Keratinocyte (primary cell): ENCODE results near the gene ATF6. TPM values are rescaled to one million over a fixed set of nuclear protein-coding genes. Genes with fewer than 3 reads are reported as not detected.

Source experiments
- DNase-seq: peaks from one replicate; pipeline ENCODE4 v3.0.0-alpha.2; 2011; ENCODE audit warnings: low read depth, missing footprints, low spot score
- FAIRE-seq: peaks from 2 replicates; lab custom pipeline; 2011; peaks lifted over from hg19 to GRCh38; lab: Jason Lieb, UNC
- H2AFZ ChIP-seq: 2 replicates; pipeline ENCODE4 v1.6.0; 2012; ENCODE audit warnings: low read length, control low read depth, inconsistent platforms; ENCODE audit not compliant: control insufficient read depth
- H3K27ac ChIP-seq: 2 replicates; pipeline ENCODE4 v1.5.1; 2011; ENCODE audit warnings: low read length; ENCODE audit not compliant: control insufficient read depth, insufficient read depth
- H3K27me3 ChIP-seq: 3 replicates; pipeline ENCODE4 v1.6.0; 2011; ENCODE audit warnings: low read length; ENCODE audit not compliant: control insufficient read depth, insufficient read depth; ENCODE audit errors: extremely low read depth
- H3K36me3 ChIP-seq, 2 experiments: 2 replicates in 1 of 2; 3 replicates in 1 of 2; pipeline ENCODE4 v1.5.1; 2011; ENCODE audit warnings: low read length in 2 of 2, mild to moderate bottlenecking in 1 of 2; ENCODE audit not compliant: control insufficient read depth in 2 of 2, insufficient read depth in 2 of 2; ENCODE audit errors: extremely low read depth in 1 of 2
- H3K4me1 ChIP-seq: 3 replicates; pipeline ENCODE4 v1.5.1; 2011; ENCODE audit warnings: low read length; ENCODE audit not compliant: control insufficient read depth, insufficient read depth; ENCODE audit errors: extremely low read depth
- H3K4me2 ChIP-seq: 3 replicates; pipeline ENCODE4 v1.6.0; 2011; ENCODE audit warnings: low read depth, low read length; ENCODE audit not compliant: control insufficient read depth, insufficient read depth; ENCODE audit errors: extremely low read depth
- H3K4me3 ChIP-seq, 3 experiments: fragments of 200-600 bp in 1 of 3; sonication (generic) in 1 of 3; 2 replicates in 2 of 3; 3 replicates in 1 of 3; pipeline ENCODE4 v1.5.1; 2011 to 2016; ENCODE audit warnings: low read length in 3 of 3, mild to moderate bottlenecking in 3 of 3, control low read depth in 2 of 3, inconsistent platforms in 1 of 3, low read depth in 1 of 3, mixed read lengths in 1 of 3, mixed run types in 1 of 3, moderate library complexity in 1 of 3; ENCODE audit not compliant: control insufficient read depth in 2 of 3, insufficient read depth in 2 of 3; ENCODE audit errors: extremely low read depth in 1 of 3
- H3K79me2 ChIP-seq: 2 replicates; pipeline ENCODE4 v1.6.0; 2012; ENCODE audit warnings: low read length; ENCODE audit not compliant: control insufficient read depth, insufficient read depth
- H3K9ac ChIP-seq: 3 replicates; pipeline ENCODE4 v1.6.0; 2011; ENCODE audit warnings: low read length; ENCODE audit not compliant: control insufficient read depth, insufficient read depth; ENCODE audit errors: extremely low read depth
- H3K9me1 ChIP-seq: 3 replicates; pipeline ENCODE4 v1.6.0; 2011; ENCODE audit warnings: low read length; ENCODE audit not compliant: control insufficient read depth, insufficient read depth; ENCODE audit errors: extremely low read depth
- H3K9me3 ChIP-seq: 2 replicates; pipeline ENCODE4 v1.5.1; 2012; ENCODE audit warnings: low read depth, low read length; ENCODE audit not compliant: control insufficient read depth
- H4K20me1 ChIP-seq: 3 replicates; pipeline ENCODE4 v1.6.0; 2011; ENCODE audit warnings: low read length; ENCODE audit not compliant: control insufficient read depth, insufficient read depth; ENCODE audit errors: extremely low read depth
- EZH2 ChIP-seq: IDR thresholded peaks from one replicate; pipeline ENCODE4 v1.6.1; 2012; ENCODE audit warnings: inconsistent platforms, mild to moderate bottlenecking, low read length, moderate library complexity
- dilution Hi-C: fragments of 300-500 bp; cut with MboI; formaldehyde crosslinking; loops from one replicate; pipeline ENCODE4 v1.7.0; 2020; ENCODE audit warnings: low sequenced_read_pairs; ENCODE audit not compliant: extremely low pct_ligation_motif_present
- polyA plus RNA-seq, 5 experiments: library from polyadenylated mRNA; depleted of rRNA in 3 of 5; stranded (reverse) in 3 of 5; stranded (forward) in 1 of 5; unstranded in 1 of 5; fragments of >200 nt; gene quantifications; 1 replicate in 1 of 5; 2 replicates in 3 of 5; 3 replicates in 1 of 5; pipeline versions ENCODE4 v1.2.1 to v1.2.3, GENCODE V29; 2011 to 2012; ENCODE audit warnings: missing spikeins in 2 of 5, low read depth in 1 of 5, low replicate concordance in 1 of 5
- TF ChIP-seq, protein P1 (sequence below), 3 experiments: IDR thresholded peaks in 1 of 3; conservative IDR thresholded peaks in 1 of 3; optimal IDR thresholded peaks in 1 of 3; 2 replicates in 2 of 3; 3 replicates in 1 of 3; pipeline versions ENCODE3 to v1.5.1; 2011; ENCODE audit warnings: low read length in 3 of 3, mild to moderate bottlenecking in 3 of 3, moderate library complexity in 2 of 3, control low read depth in 1 of 3, inconsistent platforms in 1 of 3; ENCODE audit not compliant: insufficient read depth in 2 of 3; ENCODE audit errors: extremely low read depth in 1 of 3

Gene ATF6
- polyA plus RNA-seq, 1 donor (not counting 4 experiments of a cell fraction or from before 2014, with no cell fraction given) = 19.7 TPM

DNA sequence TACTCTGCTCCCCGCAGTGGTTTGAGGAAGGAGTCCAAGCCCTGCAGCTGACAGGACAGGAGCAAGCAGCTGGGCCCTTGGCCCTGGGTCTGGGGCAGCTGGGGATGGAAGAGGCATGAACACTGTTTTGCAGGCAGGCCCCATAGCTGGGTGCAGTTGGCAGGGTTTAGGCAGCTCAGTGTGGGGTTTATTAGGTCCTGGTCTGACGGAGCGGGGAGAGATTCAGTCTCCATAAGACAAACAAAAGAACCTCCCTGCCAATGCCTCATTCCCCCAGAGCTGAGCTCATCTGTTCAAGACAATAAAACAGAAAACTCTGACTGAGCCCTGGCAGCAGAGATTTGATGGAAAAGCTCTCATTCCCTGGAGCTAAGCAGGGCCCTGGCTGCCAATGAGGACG lies 220.2 kb downstream of the ATF6 start:
- no peak overlapping the region for H3K27ac ChIP-seq
- H3K4me2 ChIP-seq = no peak overlapping the region
- H3K27me3 ChIP-seq = peaks cover 19% of the 10 kb centered on the region
- H3K79me2 ChIP-seq = no peaks in the 10 kb centered on the region
- H3K4me1 ChIP-seq = no peaks in the 10 kb centered on the region
- H3K9me1 ChIP-seq = no peaks in the 10 kb centered on the region
- no peak overlapping the region for H3K9ac ChIP-seq
- H3K4me3 ChIP-seq = no peak overlapping the region
- FAIRE-seq = no peak
- H2AFZ ChIP-seq = no peak overlapping the region
- no peaks in the 10 kb centered on the region for H3K9me3 ChIP-seq
- TF ChIP-seq, protein P1, sequence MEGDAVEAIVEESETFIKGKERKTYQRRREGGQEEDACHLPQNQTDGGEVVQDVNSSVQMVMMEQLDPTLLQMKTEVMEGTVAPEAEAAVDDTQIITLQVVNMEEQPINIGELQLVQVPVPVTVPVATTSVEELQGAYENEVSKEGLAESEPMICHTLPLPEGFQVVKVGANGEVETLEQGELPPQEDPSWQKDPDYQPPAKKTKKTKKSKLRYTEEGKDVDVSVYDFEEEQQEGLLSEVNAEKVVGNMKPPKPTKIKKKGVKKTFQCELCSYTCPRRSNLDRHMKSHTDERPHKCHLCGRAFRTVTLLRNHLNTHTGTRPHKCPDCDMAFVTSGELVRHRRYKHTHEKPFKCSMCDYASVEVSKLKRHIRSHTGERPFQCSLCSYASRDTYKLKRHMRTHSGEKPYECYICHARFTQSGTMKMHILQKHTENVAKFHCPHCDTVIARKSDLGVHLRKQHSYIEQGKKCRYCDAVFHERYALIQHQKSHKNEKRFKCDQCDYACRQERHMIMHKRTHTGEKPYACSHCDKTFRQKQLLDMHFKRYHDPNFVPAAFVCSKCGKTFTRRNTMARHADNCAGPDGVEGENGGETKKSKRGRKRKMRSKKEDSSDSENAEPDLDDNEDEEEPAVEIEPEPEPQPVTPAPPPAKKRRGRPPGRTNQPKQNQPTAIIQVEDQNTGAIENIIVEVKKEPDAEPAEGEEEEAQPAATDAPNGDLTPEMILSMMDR (optimal IDR thresholded peaks at IDR 0.05 in 1 of 3, IDR thresholded peaks at IDR 0.05 in 1 of 3, conservative IDR thresholded peaks at IDR 0.05 in 1 of 3; ENCODE audit: extremely low read depth in 1 of 3, insufficient read depth in 2 of 3, low read length in 3 of 3) = no peak
- TF ChIP-seq EZH2 = no peak
- H3K36me3 ChIP-seq = no peaks in the 10 kb centered on the region
- DNase-seq = no peak
- dilution Hi-C loops = no loop called here
- H4K20me1 ChIP-seq = no peaks in the 10 kb centered on the region

GRCh38 chr1:161987303-161987702 lies 221.2 kb downstream of the ATF6 start:
- Histone ChIP-seq H3K79me2 (no peaks in the 10 kb centered on the region), H3K4me2 (no peak overlapping the region), H3K27ac (no peak overlapping the region), H3K9ac (no peak overlapping the region), H4K20me1 (no peaks in the 10 kb centered on the region), H3K27me3 (peaks cover 13% of the 10 kb centered on the region), H3K9me1 (no peaks in the 10 kb centered on the region), H3K4me1 (no peaks in the 10 kb centered on the region), H2AFZ (no peak overlapping the region), H3K4me3 (no peak overlapping the region), H3K9me3 (no peaks in the 10 kb centered on the region), H3K36me3 (no peaks in the 10 kb centered on the region)
- DNase-seq (no peak), FAIRE-seq (no peak)
- dilution Hi-C loops = no loop called here
- no peak for TF ChIP-seq EZH2
- TF ChIP-seq, protein P1 (optimal IDR thresholded peaks at IDR 0.05 in 1 of 3, IDR thresholded peaks at IDR 0.05 in 1 of 3, conservative IDR thresholded peaks at IDR 0.05 in 1 of 3; ENCODE audit: extremely low read depth in 1 of 3, insufficient read depth in 2 of 3, low read length in 3 of 3) = no peak
